ENCODE results near the gene TMEM39A.

TMEM39A gene

GRCh38 chr3:119427669-119428068, 35.7 kb downstream of the TMEM39A start:
- Mint-ChIP-seq H3K4me1 (no peaks in the 10 kb centered on the region), H3K4me3 (no peak overlapping the region), H3K27me3 (no peaks in the 10 kb centered on the region), H3K36me3 (ENCODE audit: low read depth) (peaks cover 62% of the 10 kb centered on the region), H3K27ac (no peak overlapping the region), H3K9me3 (peaks cover 78% of the 10 kb centered on the region)
- ATAC-seq = no peak
- DNase-seq = no peak

- DNase-seq (no peak), ATAC-seq (no peak)
- Mint-ChIP-seq H3K27ac (no peak overlapping the region), H3K27me3 (no peaks in the 10 kb centered on the region), H3K36me3 (ENCODE audit: low read depth) (peaks cover 1% of the 10 kb centered on the region), H3K4me1 (no peaks in the 10 kb centered on the region), H3K4me3 (no peak overlapping the region), H3K9me3 (peaks cover 13% of the 10 kb centered on the region)
Measured at GRCh38 chr3:119420196-119420595, 43.2 kb downstream of the TMEM39A start.

- H3K4me3 Mint-ChIP-seq = no peak overlapping the region
- H3K27ac Mint-ChIP-seq = no peak overlapping the region
- ATAC-seq = no peak
- no peak for DNase-seq
- H3K27me3 Mint-ChIP-seq = no peaks in the 10 kb centered on the region
- H3K9me3 Mint-ChIP-seq = peaks cover 2% of the 10 kb centered on the region
- H3K36me3 Mint-ChIP-seq (ENCODE audit: low read depth) = peaks cover 1% of the 10 kb centered on the region
- no peaks in the 10 kb centered on the region for H3K4me1 Mint-ChIP-seq
Measured at GRCh38 chr3:119418641-119419040, 44.8 kb downstream of the TMEM39A start.

- Mint-ChIP-seq H3K27ac (no peak overlapping the region), H3K27me3 (no peaks in the 10 kb centered on the region), H3K4me1 (no peaks in the 10 kb centered on the region), H3K9me3 (no peaks in the 10 kb centered on the region), H3K4me3 (no peak overlapping the region), H3K36me3 (ENCODE audit: low read depth) (peaks cover 1% of the 10 kb centered on the region)
- DNase-seq (no peak), ATAC-seq (no peak)
Measured at GRCh38 chr3:119417771-119418512, 45.5 kb downstream of the TMEM39A start.

GRCh38 chr3:119416873-119417272, 46.5 kb downstream of the TMEM39A start:
- no peak for DNase-seq
- Mint-ChIP-seq H3K27me3 (no peaks in the 10 kb centered on the region), H3K4me1 (no peaks in the 10 kb centered on the region), H3K4me3 (no peak overlapping the region), H3K9me3 (no peaks in the 10 kb centered on the region), H3K36me3 (ENCODE audit: low read depth) (peaks cover 3% of the 10 kb centered on the region), H3K27ac (no peak overlapping the region)
- ATAC-seq = no peak

GRCh38 chr3:119413603-119414280, 49.7 kb downstream of the TMEM39A start:
- peaks cover 11% of the 10 kb centered on the region for H3K36me3 Mint-ChIP-seq (ENCODE audit: low read depth)
- H3K9me3 Mint-ChIP-seq = no peaks in the 10 kb centered on the region
- no peaks in the 10 kb centered on the region for H3K4me1 Mint-ChIP-seq
- no peaks in the 10 kb centered on the region for H3K27me3 Mint-ChIP-seq
- no peak overlapping the region for H3K4me3 Mint-ChIP-seq
- no peak for DNase-seq
- ATAC-seq = no peak
- H3K27ac Mint-ChIP-seq = no peak overlapping the region

GRCh38 chr3:119409844-119410243, 53.6 kb downstream of the TMEM39A start:
- Mint-ChIP-seq H3K36me3 (ENCODE audit: low read depth) (peaks cover 14% of the 10 kb centered on the region), H3K4me3 (no peak overlapping the region), H3K27me3 (no peaks in the 10 kb centered on the region), H3K27ac (no peak overlapping the region), H3K4me1 (no peaks in the 10 kb centered on the region), H3K9me3 (no peaks in the 10 kb centered on the region)
- DNase-seq = no peak
- ATAC-seq = no peak

- DNase-seq (no peak), ATAC-seq (no peak)
- Mint-ChIP-seq H3K4me3 (no peak overlapping the region), H3K27me3 (no peaks in the 10 kb centered on the region), H3K4me1 (no peaks in the 10 kb centered on the region), H3K36me3 (ENCODE audit: low read depth) (peaks cover 21% of the 10 kb centered on the region), H3K27ac (no peak overlapping the region), H3K9me3 (no peaks in the 10 kb centered on the region)
Measured at GRCh38 chr3:119408243-119408950, 55.0 kb downstream of the TMEM39A start.

- Mint-ChIP-seq H3K27ac (no peak overlapping the region), H3K4me3 (no peak overlapping the region), H3K36me3 (ENCODE audit: low read depth) (peaks cover 26% of the 10 kb centered on the region), H3K27me3 (no peaks in the 10 kb centered on the region), H3K9me3 (no peaks in the 10 kb centered on the region), H3K4me1 (peaks cover 2% of the 10 kb centered on the region)
- DNase-seq (no peak), ATAC-seq (no peak)
Measured at GRCh38 chr3:119405315-119405714, 58.1 kb downstream of the TMEM39A start.

GRCh38 chr3:119403201-119403600, 60.2 kb downstream of the TMEM39A start:
- Mint-ChIP-seq H3K4me3 (no peak overlapping the region), H3K27ac (no peak overlapping the region), H3K9me3 (no peaks in the 10 kb centered on the region), H3K4me1 (peaks cover 2% of the 10 kb centered on the region), H3K36me3 (ENCODE audit: low read depth) (peaks cover 33% of the 10 kb centered on the region), H3K27me3 (no peaks in the 10 kb centered on the region)
- ATAC-seq = no peak
- no peak for DNase-seq

- DNase-seq (no peak), ATAC-seq (no peak)
- Mint-ChIP-seq H3K27ac (no peak overlapping the region), H3K36me3 (ENCODE audit: low read depth) (peaks cover 33% of the 10 kb centered on the region), H3K9me3 (no peaks in the 10 kb centered on the region), H3K4me1 (peaks cover 2% of the 10 kb centered on the region), H3K4me3 (no peak overlapping the region), H3K27me3 (no peaks in the 10 kb centered on the region)
Measured at GRCh38 chr3:119402791-119403190, 60.6 kb downstream of the TMEM39A start.

- no peak overlapping the region for H3K27ac Mint-ChIP-seq
- no peaks in the 10 kb centered on the region for H3K9me3 Mint-ChIP-seq
- no peak overlapping the region for H3K4me3 Mint-ChIP-seq
Measured at GRCh38 chr3:119401503-119402440, 61.6 kb downstream of the TMEM39A start.

GRCh38 chr3:119401069-119401468, 62.3 kb downstream of the TMEM39A start:
- Mint-ChIP-seq H3K9me3 (no peaks in the 10 kb centered on the region), H3K36me3 (ENCODE audit: low read depth) (peaks cover 33% of the 10 kb centered on the region)
- ATAC-seq = no peak

More at GRCh38 chr3:119401503-119402440, 61.6 kb downstream of the TMEM39A start:
- Mint-ChIP-seq H3K4me1 (peaks cover 2% of the 10 kb centered on the region), H3K36me3 (ENCODE audit: low read depth) (peaks cover 33% of the 10 kb centered on the region), H3K27me3 (no peaks in the 10 kb centered on the region)
- DNase-seq (no peak), ATAC-seq (no peak)

GRCh38 chr3:119400466-119400865, 62.9 kb downstream of the TMEM39A start:
- H3K4me3 Mint-ChIP-seq = no peak overlapping the region
- no peaks in the 10 kb centered on the region for H3K27me3 Mint-ChIP-seq
- H3K4me1 Mint-ChIP-seq = peaks cover 9% of the 10 kb centered on the region
- H3K9me3 Mint-ChIP-seq = no peaks in the 10 kb centered on the region
- H3K36me3 Mint-ChIP-seq (ENCODE audit: low read depth) = peaks cover 29% of the 10 kb centered on the region
- H3K27ac Mint-ChIP-seq = no peak overlapping the region
- DNase-seq (no peak), ATAC-seq (no peak)

More at GRCh38 chr3:119401069-119401468, 62.3 kb downstream of the TMEM39A start:
- Mint-ChIP-seq H3K4me3 (no peak overlapping the region), H3K27ac (no peak overlapping the region), H3K4me1 (peaks cover 3% of the 10 kb centered on the region), H3K27me3 (no peaks in the 10 kb centered on the region)
- no peak for DNase-seq

Measured in activated naive CD8-positive, alpha-beta T cell treated with anti-CD3 and anti-CD28 coated beads, Interleukin-2, amount 50 U/mL, for 24 hours (primary cell).